22Rv1 (cell line): ENCODE measurements around the gene SHISA6.

Source experiments
- ZFX ChIP-seq: fragments of 450-650 bp; IDR thresholded peaks from 2 replicates; pipeline ENCODE4 v1.6.1; 2017; ENCODE audit warnings: antibody characterized with exemption, borderline replicate concordance
- TF ChIP-seq, protein P1 (sequence below): fragments of 450-650 bp; IDR thresholded peaks from 2 replicates; pipeline ENCODE4 v1.5.1; 2017; ENCODE audit warnings: mild to moderate bottlenecking

DNA sequence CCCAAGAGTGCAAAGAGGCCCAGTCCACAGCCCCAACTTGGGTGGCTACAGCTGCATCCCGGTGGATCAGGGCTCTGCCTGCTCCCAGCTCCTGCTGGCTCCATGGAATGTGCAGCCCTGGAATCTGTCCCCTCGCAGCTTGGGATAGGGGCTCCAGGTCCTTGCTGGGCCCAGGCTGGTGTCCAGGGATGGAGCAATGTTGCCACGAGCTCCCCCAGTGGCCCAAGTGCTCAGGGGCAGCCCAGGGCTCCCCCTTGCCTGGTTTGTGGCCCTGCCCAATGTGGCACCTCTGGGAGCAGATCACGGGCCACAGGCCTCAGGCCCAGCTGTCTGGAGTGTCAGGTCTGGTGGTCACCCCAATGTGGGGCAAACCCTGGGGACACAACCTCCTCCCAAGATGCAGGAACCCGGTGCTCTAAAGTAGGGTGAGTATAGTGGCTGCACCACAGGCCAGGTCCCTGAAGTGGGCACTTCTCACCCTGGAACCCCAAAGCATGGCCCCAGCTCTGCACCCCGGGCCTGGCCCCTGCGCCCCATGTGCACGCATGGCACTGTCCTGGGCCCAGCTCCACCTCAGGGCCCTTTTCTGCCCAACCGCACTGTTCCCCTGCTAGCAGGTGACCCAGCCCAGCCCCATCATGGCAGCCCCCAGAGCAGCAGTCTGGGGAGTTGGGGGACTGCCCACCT is 342.4 kb downstream of the SHISA6 start:
- TF ChIP-seq, protein P1, sequence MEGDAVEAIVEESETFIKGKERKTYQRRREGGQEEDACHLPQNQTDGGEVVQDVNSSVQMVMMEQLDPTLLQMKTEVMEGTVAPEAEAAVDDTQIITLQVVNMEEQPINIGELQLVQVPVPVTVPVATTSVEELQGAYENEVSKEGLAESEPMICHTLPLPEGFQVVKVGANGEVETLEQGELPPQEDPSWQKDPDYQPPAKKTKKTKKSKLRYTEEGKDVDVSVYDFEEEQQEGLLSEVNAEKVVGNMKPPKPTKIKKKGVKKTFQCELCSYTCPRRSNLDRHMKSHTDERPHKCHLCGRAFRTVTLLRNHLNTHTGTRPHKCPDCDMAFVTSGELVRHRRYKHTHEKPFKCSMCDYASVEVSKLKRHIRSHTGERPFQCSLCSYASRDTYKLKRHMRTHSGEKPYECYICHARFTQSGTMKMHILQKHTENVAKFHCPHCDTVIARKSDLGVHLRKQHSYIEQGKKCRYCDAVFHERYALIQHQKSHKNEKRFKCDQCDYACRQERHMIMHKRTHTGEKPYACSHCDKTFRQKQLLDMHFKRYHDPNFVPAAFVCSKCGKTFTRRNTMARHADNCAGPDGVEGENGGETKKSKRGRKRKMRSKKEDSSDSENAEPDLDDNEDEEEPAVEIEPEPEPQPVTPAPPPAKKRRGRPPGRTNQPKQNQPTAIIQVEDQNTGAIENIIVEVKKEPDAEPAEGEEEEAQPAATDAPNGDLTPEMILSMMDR: no peak
- no peak for TF ChIP-seq ZFX
